BE2C (cell line): ENCODE results near the gene MAP4K4.
"Not testable (repeated sequence)": the region's sequence is repeated elsewhere in the genome, so short reads cannot be mapped to it uniquely, and the experiment has no call there.

ENCODE experiments used
- DNase-seq: peaks from one replicate; pipeline ENCODE4 v3.0.0-alpha.2; 2020
- H3K27me3 ChIP-seq: fragments of 250-450 bp; sonication (Bioruptor Pico); 2 replicates; pipeline ENCODE4 v1.5.1; 2020; ENCODE audit warnings: mild to moderate bottlenecking
- H3K36me3 ChIP-seq: fragments of 250-450 bp; sonication (Bioruptor Pico); 2 replicates; pipeline ENCODE4 v1.5.1; 2020; ENCODE audit warnings: mild to moderate bottlenecking
- H3K4me1 ChIP-seq: fragments of 250-450 bp; sonication (Bioruptor Pico); 2 replicates; pipeline ENCODE4 v1.5.1; 2020
- H3K4me3 ChIP-seq: 2 replicates; pipeline ENCODE4 v1.5.1; 2011; ENCODE audit warnings: low read depth, low read length
- H3K9me3 ChIP-seq: fragments of 250-450 bp; sonication (Bioruptor Pico); 2 replicates; pipeline ENCODE4 v1.5.1; 2020
- TF ChIP-seq, protein P1 (sequence below): IDR thresholded peaks from 2 replicates; pipeline ENCODE4 v1.5.1; 2012; ENCODE audit warnings: mild to moderate bottlenecking, low read depth, low read length

Gene MAP4K4

GRCh38 chr2:101763496-101764333 lies 66.2 kb downstream of the MAP4K4 start:
- H3K4me1 ChIP-seq = no peaks in the 10 kb centered on the region
- TF ChIP-seq, protein P1, sequence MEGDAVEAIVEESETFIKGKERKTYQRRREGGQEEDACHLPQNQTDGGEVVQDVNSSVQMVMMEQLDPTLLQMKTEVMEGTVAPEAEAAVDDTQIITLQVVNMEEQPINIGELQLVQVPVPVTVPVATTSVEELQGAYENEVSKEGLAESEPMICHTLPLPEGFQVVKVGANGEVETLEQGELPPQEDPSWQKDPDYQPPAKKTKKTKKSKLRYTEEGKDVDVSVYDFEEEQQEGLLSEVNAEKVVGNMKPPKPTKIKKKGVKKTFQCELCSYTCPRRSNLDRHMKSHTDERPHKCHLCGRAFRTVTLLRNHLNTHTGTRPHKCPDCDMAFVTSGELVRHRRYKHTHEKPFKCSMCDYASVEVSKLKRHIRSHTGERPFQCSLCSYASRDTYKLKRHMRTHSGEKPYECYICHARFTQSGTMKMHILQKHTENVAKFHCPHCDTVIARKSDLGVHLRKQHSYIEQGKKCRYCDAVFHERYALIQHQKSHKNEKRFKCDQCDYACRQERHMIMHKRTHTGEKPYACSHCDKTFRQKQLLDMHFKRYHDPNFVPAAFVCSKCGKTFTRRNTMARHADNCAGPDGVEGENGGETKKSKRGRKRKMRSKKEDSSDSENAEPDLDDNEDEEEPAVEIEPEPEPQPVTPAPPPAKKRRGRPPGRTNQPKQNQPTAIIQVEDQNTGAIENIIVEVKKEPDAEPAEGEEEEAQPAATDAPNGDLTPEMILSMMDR = no peak
- H3K36me3 ChIP-seq = no peaks in the 10 kb centered on the region
- no peaks in the 10 kb centered on the region for H3K27me3 ChIP-seq
- no peak overlapping the region for H3K4me3 ChIP-seq
- no peaks in the 10 kb centered on the region for H3K9me3 ChIP-seq
- DNase-seq = no peak

- no peaks in the 10 kb centered on the region for H3K27me3 ChIP-seq
- H3K4me3 ChIP-seq = no peak overlapping the region
- H3K9me3 ChIP-seq = no peaks in the 10 kb centered on the region
- TF ChIP-seq, protein P1 = no peak
- H3K36me3 ChIP-seq = no peaks in the 10 kb centered on the region
- no peaks in the 10 kb centered on the region for H3K4me1 ChIP-seq
- no peak for DNase-seq
Observed at GRCh38 chr2:101766337-101766736, 68.8 kb downstream of the MAP4K4 start.

DNA sequence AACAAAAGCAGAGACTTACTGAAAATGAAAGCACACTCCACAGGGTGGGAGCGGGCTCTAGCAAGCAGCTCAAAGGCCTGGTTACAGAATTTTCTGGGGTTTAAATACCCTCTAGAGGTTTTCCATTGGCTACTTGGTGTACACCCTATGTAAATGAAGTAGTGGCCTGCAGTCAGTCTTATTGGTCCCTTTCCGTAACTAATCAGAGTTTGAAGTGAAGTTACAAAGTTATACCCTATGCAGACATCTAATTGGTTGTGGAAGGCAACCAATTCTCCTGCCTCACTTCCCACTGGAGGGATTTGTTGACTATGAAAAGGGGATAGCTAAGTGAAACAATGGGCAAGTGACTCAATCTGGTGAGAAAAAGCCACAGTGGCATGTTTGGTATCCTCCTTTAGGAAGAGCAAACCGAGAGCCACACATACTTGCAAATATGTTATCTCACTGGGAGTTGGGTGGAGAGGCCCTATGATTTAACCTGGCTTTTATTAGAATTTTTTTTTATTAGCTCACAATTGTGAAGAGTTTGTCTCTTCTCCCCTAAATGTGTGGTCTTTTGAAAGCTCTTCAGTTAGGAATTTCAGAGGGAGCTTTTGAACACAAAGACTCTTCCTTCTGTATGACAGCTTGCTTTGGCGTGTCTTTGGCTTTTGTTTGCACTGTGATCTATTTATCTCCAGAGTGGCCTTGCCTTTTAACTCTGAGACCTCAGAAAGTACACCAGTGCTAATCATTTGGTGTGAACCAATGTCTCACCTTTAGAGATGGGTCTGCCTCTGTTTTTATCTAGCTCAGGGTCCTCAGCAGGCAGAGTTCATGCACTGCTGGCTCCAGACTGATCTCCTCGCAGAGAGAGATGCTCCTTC lies 69.6 kb downstream of the MAP4K4 start:
- H3K4me3 ChIP-seq = no peak overlapping the region
- H3K27me3 ChIP-seq = no peaks in the 10 kb centered on the region
- no peaks in the 10 kb centered on the region for H3K4me1 ChIP-seq
- H3K9me3 ChIP-seq = no peaks in the 10 kb centered on the region
- TF ChIP-seq, protein P1 = no peak
- no peak for DNase-seq
- H3K36me3 ChIP-seq = no peaks in the 10 kb centered on the region

DNA sequence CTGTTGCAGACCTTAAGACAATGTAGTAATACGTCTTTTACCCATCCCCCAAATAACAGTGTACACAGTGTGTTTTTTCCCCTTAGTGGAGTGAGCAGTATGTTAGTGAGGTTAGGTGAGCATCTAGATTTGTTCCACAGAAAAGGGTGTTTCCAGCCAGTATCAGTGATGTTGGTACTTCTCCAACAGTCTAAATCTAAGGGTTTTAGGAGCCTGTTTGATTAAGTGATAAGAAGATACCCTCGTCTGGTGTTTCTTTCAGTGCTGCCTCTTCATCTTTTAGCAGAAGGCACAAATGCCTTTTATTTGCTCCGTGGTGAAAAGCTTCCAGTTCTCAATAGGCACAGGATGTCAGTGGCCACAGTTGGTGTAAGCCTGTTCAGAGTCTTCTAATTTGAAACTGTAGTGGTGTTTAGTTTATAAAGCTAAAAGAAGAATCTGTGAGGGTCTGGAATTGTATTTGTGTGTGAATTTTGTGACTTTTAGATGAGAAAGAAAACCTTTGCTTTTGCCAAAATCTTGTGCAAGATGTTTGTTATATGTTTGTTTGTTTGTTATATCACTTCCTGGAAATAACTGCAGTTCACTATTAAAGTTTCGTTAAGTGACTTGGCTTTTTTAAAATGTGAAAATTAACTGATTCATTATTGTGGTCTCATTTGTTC lies 71.2 kb downstream of the MAP4K4 start:
- no peaks in the 10 kb centered on the region for H3K27me3 ChIP-seq
- H3K4me3 ChIP-seq = no peak overlapping the region
- no peaks in the 10 kb centered on the region for H3K36me3 ChIP-seq
- no peaks in the 10 kb centered on the region for H3K4me1 ChIP-seq
- TF ChIP-seq, protein P1 = no peak
- no peak for DNase-seq
- H3K9me3 ChIP-seq = no peaks in the 10 kb centered on the region

GRCh38 chr2:101769726-101770125 lies 72.2 kb downstream of the MAP4K4 start:
- H3K36me3 ChIP-seq, DNase-seq, H3K4me1 ChIP-seq, H3K27me3 ChIP-seq, H3K4me3 ChIP-seq, H3K9me3 ChIP-seq: not testable (repeated sequence)

DNA sequence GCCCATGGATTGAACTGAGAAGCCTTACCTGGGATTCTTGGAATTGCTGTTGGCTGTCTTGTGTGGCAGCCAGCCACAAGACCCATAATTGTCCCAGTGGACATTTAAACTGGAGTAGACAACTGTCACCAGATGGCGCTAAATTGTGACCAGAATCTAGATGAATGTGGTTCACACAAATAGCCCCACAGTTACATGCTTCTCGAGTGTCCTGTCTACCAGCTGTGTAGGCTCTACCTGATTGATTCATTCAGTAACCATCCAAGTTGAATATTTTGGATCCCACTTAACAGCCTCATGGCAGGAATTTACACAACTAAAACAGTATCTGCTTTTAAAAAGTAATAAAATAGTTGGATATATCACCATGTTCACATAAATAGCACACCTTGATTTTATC lies 73.2 kb downstream of the MAP4K4 start:
- peak; percentile 51 for DNase-seq
- Histone ChIP-seq H3K9me3 (no peaks in the 10 kb centered on the region), H3K36me3 (no peaks in the 10 kb centered on the region), H3K27me3 (no peaks in the 10 kb centered on the region), H3K4me1 (no peaks in the 10 kb centered on the region), H3K4me3 (no peak overlapping the region)
- TF ChIP-seq, protein P1 = peak; percentile 57
